ENCODE data around the gene PRR5.
"Not testable (repeated sequence)": the region's sequence is repeated elsewhere in the genome, so short reads cannot be mapped to it uniquely, and the experiment has no call there.

Gene PRR5

GRCh38 chr22:44668886-44669521 is 33.0 kb upstream of the PRR5 start:
- no peak for TF ChIP-seq CTCF (IDR thresholded peaks at IDR 0.05)
- peak overlapping the region in 1 of 2 donors; percentile 85 for H3K27ac ChIP-seq
- H3K4me3 ChIP-seq: peak overlapping the region; percentile 78
- DNase-seq (ENCODE audit: low spot score): no peak

DNA sequence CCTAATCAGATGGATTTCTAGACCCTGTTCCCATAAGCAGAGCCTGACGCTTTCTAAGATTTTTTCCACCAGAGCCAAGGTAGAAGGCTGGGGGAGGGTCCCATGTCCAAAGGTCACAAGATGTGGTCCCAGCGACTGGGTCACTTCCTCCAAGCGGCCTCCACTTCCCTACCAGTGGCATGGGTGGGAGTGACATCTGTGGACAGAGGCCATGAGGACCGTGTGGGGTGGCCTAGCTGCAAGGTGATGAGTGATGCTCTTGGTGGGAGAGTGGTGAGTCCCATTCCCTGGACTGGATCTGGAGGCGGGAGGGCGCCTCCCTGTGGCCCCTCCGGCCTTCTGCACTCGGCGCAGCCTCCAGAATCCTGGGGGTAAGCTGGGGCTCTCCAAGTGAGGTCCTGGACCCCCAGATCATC is 32.4 kb upstream of the PRR5 start:
- H3K27ac ChIP-seq: no peak overlapping the region
- no peak for DNase-seq (ENCODE audit: low spot score)
- H3K4me3 ChIP-seq: peak overlapping the region; percentile 78
- no peak for TF ChIP-seq CTCF (IDR thresholded peaks at IDR 0.05)

DNA sequence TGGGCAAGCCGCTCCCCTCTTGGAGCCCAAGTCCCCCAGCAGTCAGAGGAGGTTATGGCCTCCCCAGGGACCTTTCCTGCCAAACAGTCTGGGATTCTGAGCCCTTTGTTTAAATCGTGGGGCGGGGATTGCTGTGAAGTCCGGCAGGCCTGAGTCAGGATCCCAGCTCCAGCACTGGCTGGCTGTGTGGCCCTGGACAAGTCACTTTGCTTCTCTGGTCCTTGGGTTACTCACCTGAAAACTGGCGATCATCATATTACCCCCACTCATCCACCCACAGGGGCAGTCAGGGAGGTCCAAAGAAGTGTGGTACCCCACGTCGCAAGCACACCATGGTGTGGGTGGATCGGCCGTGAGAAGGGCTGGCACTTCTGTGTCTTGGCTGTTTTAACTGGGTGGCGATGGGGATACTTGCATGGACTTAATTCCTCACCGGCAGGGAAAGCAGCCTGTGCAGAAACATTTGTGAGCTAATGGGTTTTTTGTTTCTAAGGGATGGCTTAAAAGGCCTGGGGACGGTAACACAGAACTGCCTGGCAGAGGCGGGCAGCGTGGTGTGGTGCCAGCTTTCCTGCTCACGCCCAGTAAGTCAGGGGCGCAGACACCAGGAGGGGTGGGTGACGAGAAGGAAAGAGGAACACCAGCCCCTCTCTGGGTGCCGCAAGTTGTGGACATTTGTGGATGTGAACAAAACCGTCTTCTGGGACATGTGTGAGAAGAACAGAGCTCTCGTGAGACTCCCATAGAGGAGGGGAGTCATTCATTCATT is 31.6 kb upstream of the PRR5 start:
- TF ChIP-seq CTCF (IDR thresholded peaks at IDR 0.05): no peak
- Histone ChIP-seq H3K27ac (no peak overlapping the region), H3K4me3 (no peak overlapping the region)
- no peak for DNase-seq (ENCODE audit: low spot score)

DNA sequence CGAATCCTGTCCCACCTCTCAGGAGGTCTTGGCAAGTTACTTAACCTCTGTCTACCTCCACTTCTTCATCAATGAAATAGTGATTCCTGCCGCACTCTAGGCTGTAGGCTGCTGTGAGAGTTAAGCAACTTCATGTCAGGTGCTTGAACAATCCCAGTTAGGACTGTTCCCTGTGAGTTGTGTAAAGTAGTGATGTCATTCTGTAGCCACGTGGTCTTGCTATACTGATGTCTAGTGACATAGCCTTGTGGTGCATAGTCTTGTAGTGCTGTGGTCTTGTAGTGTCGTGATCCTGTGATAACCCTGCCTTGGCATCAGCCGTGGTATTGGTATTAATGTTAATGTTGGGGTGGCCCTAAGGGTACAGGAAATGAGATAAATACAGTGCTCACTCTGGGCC is 30.3 kb upstream of the PRR5 start:
- DNase-seq (ENCODE audit: low spot score): no peak
- Histone ChIP-seq H3K4me3 (no peak overlapping the region), H3K27ac (no peak overlapping the region)
- TF ChIP-seq CTCF (IDR thresholded peaks at IDR 0.05): no peak

- H3K27ac ChIP-seq: no peak overlapping the region
- no peak for DNase-seq (ENCODE audit: low spot score)
- H3K4me3 ChIP-seq: no peak overlapping the region
- no peak for TF ChIP-seq CTCF (IDR thresholded peaks at IDR 0.05)
Measured at GRCh38 chr22:44672632-44673031, 29.4 kb upstream of the PRR5 start.

GRCh38 chr22:44673406-44673805 is 28.6 kb upstream of the PRR5 start:
- no peak for DNase-seq (ENCODE audit: low spot score)
- H3K4me3 ChIP-seq: no peak overlapping the region

DNA sequence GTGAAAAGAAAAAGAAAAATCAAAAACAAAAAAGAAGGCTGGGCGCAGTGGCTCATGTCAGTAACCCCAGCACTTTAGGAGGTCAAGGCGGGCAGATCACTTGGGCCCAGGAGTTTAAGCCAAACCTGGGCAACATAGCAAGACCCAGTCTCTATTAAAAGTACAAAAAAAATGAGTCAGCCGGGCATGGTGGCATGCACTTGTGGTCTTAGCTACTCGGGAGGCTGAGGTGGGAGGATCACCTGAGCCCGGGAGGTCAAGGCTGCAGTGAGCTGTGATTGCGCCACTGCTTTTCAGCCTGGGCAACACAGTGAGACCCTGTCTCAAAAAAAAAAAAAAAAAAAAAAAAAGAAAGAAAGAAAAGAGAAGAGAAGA is 26.0 kb upstream of the PRR5 start:
- not testable (repeated sequence) for DNase-seq (ENCODE audit: low spot score); H3K27ac ChIP-seq; H3K4me3 ChIP-seq

More at GRCh38 chr22:44673406-44673805, 28.6 kb upstream of the PRR5 start:
- no peak for TF ChIP-seq CTCF (IDR thresholded peaks at IDR 0.05)
- H3K27ac ChIP-seq: no peak overlapping the region
